Pons (tissue), 1 donor: ENCODE measurements around the gene PPFIA4.

Experiments
- DNase-seq: peaks from one replicate; pipeline ENCODE4 v3.0.0-alpha.2; 2016; ENCODE audit warnings: low spot score

Gene PPFIA4

DNA sequence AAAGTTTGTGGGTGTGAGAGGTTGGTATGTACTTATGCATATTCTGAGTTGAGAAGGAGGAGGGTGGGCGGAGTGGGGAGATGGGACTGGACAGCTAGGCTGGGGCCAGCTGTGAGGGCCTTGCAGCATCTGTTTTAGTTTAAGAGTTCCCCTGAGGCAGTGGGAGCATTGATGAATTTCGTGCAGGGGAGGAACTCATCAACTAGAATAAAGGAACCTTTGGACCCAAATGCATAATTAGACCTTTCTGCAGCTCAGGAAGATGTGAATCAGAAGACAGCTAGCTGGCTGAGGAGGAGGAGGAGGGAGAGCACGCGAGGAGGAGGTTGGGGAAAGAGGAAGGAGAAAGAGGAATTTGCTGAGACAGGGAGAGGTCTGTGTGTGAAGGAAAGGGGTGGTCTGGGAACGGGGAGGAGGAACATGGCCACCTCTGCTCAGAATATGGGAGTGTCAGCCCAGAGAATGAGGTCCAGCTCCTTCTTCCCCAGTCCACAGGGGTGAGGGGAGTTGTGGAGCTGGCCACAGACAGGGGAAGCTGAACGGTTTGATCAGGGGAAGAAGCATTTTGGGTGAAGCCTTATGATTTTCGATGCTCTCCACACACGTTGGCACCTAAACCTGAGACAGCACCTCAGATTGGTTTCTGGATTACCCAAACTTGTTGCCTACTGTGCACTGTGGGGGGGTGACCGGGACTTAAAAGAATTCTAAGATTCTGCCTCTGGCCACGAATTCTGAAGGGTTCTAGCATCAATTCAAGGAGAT is 31.8 kb downstream of the PPFIA4 start:
- DNase-seq = peak; percentile 55

DNA sequence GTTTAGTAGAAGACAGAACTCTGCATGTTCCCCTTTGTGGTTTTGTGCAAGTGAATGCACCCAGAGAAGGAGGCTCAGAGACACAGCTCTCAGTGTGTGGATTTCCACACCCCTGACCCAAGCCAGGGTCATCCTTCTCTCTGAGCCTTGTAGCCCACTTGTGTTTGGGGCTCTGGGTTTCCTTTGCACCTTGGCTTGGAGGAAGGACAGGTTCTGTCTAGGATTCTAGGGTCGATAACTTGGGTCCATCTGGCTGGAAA is 32.3 kb downstream of the PPFIA4 start:
- peak; percentile 35 for DNase-seq

DNA sequence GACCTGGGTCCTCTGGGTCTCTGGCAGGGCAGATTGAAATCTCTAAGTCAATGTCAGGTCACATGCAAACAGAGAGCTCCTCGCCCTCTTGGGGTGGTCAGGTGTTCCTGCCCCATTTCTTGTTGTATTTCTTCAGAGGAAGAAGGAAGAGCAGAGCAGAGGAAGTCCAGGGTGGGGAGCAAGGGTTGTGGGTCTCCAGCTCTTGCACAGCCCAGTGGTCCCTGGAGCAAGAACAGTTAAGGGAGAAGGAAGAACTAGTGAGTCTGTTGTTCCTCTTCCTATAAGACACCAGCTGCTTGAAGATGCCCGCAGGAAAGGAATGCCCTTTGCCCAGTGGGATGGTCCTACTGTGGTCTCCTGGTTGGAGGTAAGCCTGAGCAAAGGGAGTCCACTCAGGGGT is 33.2 kb downstream of the PPFIA4 start:
- no peak for DNase-seq

DNA sequence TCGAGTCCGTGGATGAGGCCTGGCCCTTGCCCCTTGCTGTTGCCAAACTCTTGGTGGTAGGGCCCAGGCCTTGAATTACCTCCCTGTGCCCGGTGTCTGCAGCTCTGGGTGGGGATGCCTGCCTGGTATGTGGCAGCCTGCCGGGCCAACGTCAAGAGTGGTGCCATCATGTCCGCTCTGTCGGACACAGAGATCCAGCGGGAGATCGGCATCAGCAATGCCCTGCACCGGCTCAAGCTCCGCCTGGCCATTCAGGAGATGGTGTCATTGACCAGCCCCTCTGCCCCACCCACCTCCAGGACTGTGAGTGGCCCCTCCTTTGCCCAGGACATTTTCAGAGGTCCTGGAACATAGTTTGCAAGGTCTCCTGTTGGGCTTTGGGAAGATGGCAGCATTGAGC is 33.8 kb downstream of the PPFIA4 start:
- no peak for DNase-seq

DNA sequence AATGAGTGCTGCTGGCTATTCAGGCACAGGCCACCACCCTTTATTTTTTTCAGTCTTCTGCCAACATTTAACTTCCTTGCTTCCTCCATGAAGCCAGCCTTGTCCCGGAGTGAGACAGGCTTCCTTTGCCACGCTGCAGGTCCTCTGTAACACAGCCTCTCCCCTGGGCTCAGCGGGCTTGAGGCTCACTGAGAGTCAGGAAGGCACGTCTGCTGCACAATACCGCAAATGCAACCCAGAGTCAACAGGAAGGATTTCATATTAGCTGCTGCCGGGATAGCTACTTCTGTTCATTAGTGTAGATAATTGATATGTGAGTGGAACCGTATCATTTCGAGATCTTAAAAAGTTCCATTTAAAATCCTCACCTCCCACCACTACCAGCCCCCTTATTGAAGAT is 37.0 kb downstream of the PPFIA4 start:
- no peak for DNase-seq

DNA sequence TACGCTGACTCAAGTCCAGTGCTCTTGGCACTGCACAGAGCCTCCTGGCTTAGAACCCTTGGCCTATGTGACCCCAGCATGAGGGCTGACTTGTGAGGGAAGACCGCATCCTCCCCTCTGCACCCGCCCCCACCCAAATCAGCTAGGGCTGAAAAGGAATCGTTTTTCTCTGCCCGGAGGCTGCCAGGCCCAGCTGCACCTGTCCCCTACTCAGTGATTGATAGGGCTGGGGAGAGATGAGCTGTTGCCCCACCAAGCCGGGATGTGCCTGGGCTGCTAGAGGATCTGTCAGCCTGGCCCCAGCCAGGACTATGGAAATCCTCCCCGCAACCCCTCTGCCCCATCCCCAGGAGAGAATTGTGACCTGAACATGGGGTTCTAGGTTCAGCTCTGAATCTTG is 38.9 kb downstream of the PPFIA4 start:
- DNase-seq = no peak

DNA sequence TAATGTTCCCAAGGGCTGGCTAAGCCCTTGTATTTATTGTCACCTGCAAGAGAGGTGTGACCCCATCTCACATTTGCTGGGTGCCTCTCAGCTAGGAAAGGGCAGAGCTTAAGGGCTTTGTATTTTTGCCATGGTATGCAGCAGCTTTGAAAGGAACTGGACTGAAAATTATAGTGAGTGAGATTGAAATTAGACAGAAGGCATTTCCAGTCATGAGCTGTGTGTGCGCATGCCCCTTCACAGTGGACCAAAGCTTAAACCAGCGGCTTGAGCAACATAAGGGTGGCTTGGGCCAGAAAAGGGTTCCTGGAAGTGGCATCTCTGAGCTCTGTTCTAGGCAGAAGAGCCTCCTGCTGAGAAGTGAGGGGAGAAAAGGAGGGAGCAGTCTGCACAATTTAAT is 39.7 kb downstream of the PPFIA4 start:
- DNase-seq = no peak

DNA sequence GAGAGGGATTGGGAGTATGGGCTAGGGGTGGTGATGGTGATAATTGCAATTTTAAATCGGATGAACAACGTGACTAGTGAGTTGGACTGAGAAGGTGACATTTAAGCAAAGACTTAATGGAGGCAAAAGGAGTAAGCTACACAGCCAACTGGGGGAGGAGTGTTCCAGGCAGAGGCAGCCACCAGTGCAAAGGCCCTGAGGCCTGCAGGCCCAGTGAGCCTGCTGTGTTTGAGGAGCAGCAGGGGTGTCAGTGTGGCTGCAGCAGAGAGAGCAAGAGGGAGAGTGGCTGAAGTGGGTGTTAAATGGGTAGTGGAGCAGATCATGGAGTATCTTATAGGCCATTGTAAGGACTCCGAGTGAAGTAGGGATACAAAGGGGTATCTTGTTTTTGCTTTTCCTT is 40.7 kb downstream of the PPFIA4 start:
- no peak for DNase-seq

DNA sequence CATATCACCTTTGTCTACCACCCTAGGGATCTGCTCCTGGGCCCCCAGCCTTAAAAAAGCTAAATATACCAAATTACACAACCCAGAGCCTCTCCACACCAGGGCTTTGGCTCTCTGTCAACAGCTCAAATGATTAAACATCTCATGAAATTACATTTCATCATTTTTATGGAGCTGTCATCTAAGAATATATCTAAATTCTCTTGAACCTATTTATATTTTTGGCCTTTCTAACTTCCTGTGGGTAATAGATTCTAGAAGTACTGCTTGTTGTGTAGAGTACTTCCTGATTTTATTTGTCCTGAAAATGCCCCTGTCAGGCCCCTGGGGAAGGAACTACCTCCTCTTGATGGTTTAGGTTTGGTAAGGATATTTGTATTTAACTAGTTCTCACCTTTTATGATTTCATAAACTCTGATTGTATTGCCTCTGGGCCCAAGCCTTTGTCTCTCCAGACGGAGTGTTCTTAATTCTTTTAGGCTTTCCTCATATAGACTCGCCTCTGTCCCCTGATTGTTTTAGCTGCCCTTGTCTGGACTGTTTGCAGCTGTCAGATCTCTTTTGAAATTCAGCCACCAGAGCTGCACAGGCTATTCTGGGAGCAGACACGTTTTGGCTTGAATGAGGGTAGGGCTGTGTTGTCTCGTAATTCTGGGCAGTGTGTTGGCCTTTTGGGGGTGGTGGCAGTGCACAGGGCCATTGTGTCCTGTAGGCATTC is 42.9 kb downstream of the PPFIA4 start:
- peak; percentile 70 for DNase-seq

DNA sequence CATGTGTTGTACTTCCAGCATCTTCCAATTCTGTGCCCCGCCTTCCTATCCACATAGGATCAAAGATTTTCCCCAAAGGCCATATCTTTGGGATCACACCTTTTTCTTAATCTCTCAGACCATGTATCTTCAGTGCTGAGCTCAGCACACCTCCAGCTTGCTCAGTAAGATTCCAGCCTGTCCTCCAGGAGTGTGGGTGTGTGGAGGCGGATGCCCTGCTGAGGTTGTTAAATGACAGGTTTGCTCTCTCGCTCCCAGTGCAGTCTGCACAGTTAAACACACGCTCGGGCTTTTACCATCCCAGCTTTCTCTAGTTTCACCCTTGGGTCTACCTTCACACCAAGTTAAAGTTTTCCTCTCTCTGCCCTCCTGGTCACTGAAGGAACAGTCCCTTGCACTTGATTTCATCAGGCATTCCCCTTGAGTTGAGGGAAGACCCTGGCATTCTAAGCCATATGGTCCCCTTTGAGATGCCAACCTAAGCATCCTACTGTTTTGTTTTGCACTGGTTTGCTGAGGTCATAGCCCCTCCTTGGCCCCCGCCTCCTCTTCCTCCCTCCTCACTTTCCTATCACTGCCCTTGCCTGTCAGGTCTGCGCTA is 45.8 kb downstream of the PPFIA4 start:
- no peak for DNase-seq

DNA sequence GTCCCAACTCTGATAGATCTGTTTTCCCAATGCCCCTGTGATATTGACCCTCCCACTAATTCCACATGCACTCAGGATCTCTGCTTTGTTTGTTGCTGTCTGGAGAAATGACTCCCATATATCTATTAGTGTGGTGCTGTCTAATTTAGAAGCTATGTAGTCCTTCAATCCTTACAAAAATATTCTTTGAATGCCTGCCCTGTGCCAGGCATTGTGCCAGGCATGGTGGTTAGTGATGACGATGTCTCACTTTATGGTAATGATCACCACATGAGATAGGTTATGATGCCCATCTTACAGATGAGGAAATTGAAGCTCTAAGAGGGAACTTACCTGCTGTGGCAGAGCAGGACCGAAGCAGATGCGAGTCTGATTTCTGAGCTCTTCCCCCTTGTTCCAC is 46.6 kb downstream of the PPFIA4 start:
- no peak for DNase-seq

DNA sequence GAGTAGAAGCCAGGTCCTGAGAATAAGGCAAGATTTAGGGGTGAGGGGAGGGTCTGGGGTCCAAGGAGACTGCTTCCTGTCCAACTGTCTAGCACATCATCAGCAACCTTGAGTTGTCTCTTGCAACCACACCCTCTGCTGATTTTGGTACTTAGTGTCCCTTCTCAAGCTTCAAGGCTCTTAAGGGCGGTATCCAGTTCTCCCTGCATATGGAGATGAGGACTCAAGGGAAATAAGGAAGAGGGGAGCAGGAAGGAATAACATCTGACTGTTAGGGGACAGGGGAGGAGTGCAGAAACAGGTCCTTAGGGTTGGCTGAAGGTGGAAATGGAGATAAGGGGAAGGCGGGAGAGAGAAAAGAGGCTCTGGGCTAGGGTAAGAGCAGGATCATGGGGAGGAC is 47.2 kb downstream of the PPFIA4 start:
- no peak for DNase-seq

DNA sequence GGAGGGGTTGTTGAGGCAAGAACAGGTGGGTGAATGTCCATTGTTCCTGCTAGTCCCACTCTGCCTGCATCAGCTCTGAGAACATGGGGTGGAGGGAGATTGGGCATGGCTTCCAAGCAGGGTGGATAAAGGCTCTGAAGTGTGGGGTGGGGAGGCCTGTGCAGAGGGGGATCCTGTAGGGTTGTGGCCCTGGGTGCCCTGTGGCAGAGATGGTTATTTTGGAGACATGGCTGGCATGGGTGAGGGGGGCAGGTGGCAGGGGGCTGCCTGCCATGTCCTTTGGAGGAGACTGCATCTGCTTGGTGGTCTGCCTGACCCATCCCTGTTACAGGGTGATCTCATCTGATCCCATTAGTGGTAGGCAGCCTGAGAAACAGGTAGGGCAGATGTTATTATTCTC is 48.3 kb downstream of the PPFIA4 start:
- no peak for DNase-seq

DNA sequence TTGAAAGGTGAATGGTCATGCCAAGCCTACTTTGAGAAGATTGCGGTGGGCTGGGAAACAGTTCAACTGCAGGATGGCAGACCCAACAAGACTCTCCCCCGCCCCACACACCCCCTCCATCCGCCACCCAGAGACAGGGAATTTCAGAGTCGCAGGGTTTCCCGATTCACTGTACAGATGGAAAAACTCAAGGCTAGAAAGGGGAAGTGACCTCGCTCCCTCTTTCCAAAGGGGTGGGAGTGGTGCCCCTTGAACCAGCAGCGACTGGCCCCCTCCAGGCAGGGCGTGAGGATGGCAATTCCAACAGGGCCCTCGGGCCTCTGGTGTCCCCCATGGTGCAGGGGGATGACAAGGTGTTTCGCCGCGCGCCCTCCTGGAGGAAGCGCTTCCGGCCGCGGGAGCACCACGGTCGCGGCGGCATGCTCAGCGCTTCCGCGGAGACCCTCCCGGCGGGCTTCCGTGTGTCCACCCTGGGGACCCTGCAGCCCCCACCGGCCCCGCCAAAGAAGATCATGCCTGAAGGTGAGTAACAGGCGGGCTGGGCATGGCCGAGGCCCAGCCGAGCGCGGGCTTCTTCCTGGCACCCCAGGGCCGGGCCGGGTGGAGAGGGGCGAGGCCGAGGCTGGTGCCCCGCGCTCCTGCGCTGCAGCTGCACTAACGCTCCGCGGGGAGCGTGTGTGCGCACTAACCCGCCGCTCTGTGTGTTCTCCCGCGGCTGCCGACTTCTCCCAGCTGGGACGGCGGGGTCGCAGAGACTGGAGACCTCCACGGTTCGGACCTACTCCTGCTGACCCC is 49.1 kb downstream of the PPFIA4 start:
- no peak for DNase-seq

DNA sequence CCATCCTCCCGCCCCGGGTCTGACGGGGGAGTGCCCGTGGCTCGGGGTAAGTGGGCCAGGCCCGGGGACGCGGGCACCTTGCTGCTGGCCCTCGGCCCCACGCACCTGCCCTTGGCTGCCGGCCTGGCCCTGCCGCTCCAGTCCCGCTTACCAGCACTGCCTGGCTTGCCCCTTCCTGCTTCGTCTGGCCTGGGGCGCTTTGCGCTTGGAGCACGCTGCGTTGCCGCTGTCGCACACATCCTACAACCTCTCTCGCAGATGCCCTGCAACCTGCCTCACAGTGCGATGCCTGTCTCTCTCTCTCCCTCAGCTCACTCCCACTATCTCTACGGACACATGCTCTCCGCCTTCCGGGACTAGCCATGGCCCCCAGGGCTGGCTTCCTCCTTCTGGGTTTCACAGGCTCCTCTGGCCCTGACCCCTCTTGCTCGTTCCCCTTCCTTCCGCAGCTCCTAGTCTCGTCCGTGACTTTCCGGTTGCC is 49.8 kb downstream of the PPFIA4 start:
- DNase-seq = peak; percentile 15

DNA sequence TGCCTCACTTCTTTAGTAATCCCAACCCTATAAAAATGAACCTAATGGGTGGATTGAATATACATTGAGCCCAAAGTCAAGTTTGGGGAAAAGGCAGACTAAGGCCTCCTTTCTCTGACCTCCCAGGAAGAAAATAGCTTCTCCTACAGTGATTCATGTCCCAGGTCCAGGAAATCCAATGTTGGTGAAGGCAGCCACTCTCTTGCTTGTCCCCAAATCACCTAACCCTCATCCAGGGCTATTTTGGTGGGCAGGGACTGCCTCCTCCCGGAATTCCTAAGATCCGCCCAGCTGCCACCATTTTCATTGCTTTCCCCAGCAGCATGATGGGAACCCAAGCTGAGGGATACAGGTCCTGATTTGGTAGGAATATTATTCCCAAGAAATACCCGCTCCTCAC is 51.1 kb downstream of the PPFIA4 start:
- DNase-seq = no peak

DNA sequence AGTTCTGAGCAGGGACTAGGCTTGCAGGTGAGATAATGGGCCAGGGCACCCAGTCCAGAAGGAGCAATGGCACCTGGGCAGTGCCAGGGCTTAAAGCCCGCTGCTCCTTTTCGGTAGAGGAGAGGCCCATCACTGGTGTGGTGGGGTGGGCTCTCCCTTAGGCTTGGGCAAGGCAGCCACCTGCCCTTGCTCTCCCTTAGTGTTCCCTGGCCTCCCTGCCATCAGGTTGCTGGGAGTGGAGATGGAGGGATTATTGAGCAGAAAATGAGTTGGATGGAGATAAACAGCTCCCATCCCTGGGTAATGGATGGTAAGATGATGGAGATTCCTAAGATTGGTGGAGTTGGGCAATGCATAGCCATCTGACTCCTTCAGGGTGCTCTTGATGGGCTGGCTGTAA is 51.7 kb downstream of the PPFIA4 start:
- DNase-seq = no peak

DNA sequence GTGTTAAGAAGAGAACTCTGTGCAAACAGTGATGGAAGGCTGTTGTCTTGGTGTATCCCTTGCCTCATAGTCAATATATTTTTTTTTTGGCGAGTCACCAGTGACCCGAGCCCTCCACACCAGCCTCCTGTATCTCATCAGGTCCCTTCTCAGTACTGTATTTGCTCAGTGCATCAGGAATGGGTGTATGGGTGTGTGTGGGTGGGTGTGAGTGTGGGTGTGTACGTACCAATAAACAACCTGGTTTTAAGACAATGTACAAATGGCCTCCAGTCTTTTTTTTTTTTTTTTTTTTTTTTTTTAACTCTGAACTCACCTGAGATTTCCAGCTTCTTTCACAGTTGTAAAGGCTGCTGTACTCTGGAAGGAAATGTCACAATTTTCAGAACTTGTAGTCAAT is 52.2 kb downstream of the PPFIA4 start:
- DNase-seq = no peak

DNA sequence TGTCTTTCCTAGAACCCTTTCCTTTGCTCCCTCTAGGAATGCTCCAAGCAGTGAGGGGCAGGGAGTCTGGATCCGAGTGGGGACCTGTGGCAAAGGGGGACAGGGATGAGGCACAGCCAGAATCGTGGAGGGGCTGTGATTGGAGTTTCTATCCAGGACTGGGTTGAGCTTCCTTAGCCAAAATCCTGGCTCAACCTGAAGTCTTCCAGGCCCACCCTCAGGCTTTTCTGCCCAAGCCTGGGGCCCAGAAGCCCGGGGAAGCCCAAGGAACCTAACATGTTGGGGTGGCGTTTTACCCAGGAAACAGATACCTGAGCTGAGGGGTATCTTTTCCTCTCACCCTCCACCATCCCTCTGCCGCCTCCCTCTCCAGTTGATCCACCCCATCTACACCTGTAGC is 54.2 kb downstream of the PPFIA4 start:
- DNase-seq = no peak

DNA sequence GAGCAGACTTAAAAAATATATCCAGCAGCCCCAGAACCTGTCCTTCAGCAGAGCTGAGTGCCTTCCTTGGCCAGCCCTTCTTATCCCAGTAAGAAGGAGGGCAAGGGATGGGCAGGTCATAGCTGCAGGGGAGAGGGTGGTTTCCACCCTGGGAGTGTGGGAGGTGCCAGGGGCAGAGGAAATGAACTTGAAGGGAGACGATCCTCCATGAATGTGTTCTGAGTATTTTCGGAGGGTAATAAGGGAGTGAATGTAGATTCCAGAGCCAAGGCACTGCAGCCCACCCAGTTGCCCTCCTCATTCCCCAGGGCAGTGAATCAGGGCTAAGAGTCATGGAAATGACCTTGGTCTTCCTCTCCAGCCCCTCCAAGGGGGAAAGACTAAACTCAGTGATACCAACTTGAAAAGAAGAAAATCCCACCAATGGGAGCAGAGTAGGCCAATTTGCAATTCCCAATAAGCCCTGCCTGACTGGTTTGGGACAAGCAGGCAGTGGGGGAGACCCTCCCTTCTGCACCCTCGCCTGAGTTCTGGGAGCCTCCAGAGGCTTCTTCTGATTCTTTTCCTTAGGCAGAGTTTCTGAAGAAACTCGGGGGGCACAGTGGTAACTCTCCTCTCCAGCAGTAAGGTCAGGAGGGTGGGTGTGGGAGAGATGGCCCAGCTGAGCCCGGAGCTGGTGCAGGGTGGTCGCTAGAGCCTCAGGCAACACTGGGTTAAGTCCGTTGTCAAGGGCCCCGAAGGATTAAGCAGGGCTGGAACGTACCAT is 55.4 kb downstream of the PPFIA4 start:
- DNase-seq = no peak

DNA sequence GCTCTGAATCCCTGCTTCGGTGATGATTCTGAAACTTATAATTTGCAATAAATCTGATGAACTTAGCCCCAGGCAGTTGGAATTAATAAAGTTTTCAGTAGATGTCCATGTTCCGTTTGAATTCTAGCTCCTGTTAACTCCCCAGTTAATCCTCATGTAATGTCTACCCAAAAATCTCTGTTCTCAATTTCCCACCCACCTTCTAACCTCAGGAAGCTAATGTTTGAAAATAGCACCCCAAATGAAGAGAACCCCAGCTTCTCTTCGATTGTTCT is 55.9 kb downstream of the PPFIA4 start:
- DNase-seq = no peak
